ENCODE results near the gene PARD3.

- TF ChIP-seq EZH2 (IDR thresholded peaks at IDR 0.05; ENCODE audit: insufficient read depth, low read length) (no peak), CTCF (IDR thresholded peaks at IDR 0.05; ENCODE audit: insufficient read depth, low read depth, low read length) (no peak)
Observed at GRCh38 chr10:34347131-34347530, 468.0 kb downstream of the PARD3 start.

All from astrocyte (in vitro differentiated cells and primary cell).